ENCODE results near the gene MZT2A.
"Not testable (repeated sequence)": the region's sequence is repeated elsewhere in the genome, so short reads cannot be mapped to it uniquely, and the experiment has no call there.

Gene MZT2A

DNA sequence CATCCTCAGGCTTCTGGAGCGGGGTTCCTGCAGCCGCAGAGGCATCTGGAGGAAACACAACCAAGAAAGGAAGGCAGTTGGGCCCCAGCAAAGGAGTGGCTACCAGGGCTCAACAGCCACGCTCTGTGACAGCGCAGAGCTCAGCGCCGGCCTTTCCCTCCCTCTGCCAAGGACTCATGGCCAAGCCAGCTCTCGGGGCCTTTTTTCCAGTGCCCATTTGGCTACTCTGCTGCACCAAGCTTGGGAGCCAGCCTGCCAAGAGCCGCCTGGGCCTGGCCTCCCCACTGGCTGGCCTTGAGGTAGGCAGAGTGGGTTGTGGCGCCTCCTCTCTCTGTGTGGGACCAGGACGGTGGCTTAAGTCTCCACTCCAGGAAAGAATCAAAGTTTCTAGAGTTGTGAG is 28.3 kb upstream of the MZT2A start:
- TF ChIP-seq SUZ12 (IDR thresholded peaks at IDR 0.05; ENCODE audit: extremely low read depth, insufficient read depth, insufficient read length) (no peak), YY1 (IDR thresholded peaks at IDR 0.05; ENCODE audit: insufficient read depth, insufficient read length) (no peak), ZNF274 (IDR thresholded peaks at IDR 0.05; ENCODE audit: low read depth, low read length) (no peak)
- no peaks in the 10 kb centered on the region for H3K4me1 ChIP-seq (ENCODE audit: insufficient read depth, insufficient read length)
- H3K27me3 ChIP-seq (ENCODE audit: insufficient read depth, insufficient read length) = no peaks in the 10 kb centered on the region
- no peak overlapping the region for H3K4me3 ChIP-seq (ENCODE audit: insufficient read length, low read depth)
- H3K36me3 ChIP-seq (ENCODE audit: insufficient read depth, insufficient read length, low read length) = peaks cover 57% of the 10 kb centered on the region
- no peak for DNase-seq (ENCODE audit: low read depth, low spot score)
- no peaks in the 10 kb centered on the region for H3K9me3 ChIP-seq (ENCODE audit: insufficient read depth, low read length)
- H3K9ac ChIP-seq (ENCODE audit: insufficient read length, low read depth) = no peak overlapping the region

DNA sequence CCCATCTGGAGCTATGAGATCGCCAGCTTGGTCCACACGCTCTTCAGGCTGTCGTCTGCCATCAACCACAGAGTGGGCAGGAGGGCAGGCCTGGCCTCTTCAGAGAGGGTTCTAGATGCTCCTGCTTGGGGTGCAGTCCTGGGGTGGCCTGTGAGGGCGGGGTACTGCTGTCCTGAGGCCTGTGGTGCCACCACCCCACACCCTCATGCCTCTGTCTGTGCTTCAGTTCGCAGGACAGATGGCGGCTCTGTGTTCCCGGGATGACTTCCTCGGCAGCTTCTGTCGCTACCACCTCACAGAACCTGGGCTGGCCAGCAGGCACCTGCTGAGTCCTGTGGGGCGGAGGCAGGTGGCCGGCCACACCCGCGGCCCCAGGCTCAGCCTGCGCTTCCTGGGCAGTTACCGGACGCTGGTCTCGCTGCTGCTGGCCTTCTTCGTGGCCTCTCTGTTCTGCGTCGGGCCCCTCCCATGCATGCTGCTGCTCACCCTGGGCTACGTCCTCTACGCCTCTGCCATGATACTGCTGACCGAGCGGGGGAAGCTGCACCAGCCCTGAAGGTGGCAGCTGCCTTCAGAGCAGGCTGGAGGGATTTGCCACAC is 27.8 kb upstream of the MZT2A start:
- H3K27me3 ChIP-seq (ENCODE audit: insufficient read depth, insufficient read length); H3K9ac ChIP-seq (ENCODE audit: insufficient read length, low read depth); DNase-seq (ENCODE audit: low read depth, low spot score); H3K4me1 ChIP-seq (ENCODE audit: insufficient read depth, insufficient read length); H3K9me3 ChIP-seq (ENCODE audit: insufficient read depth, low read length); H3K4me3 ChIP-seq (ENCODE audit: insufficient read length, low read depth): not testable (repeated sequence)
- peaks cover 61% of the 10 kb centered on the region for H3K36me3 ChIP-seq (ENCODE audit: insufficient read depth, insufficient read length, low read length)

DNA sequence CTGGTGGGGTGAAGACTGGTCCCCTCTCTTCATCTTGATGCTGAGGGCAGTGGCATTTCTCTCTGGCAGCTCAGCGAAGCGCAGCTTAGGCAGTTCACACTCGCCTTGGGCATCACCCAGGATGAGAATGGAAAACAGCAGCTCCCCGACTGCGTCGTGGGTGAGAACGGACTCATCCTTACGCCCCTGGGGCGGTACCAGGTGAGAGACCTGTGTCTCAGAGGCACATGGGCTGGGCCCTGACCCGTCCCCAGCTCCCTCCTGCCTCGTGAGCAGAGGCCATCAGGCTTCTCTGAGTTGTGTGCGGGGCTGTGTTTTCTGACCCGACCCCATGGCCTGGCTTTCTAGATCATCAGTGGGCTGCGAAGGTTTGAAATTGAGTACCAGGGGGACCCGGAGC is 27.3 kb upstream of the MZT2A start:
- Histone ChIP-seq H3K9ac (ENCODE audit: insufficient read length, low read depth) (no peak overlapping the region), H3K27me3 (ENCODE audit: insufficient read depth, insufficient read length) (no peaks in the 10 kb centered on the region), H3K4me1 (ENCODE audit: insufficient read depth, insufficient read length) (no peaks in the 10 kb centered on the region), H3K4me3 (ENCODE audit: insufficient read length, low read depth) (no peak overlapping the region), H3K36me3 (ENCODE audit: insufficient read depth, insufficient read length, low read length) (peaks cover 66% of the 10 kb centered on the region), H3K9me3 (ENCODE audit: insufficient read depth, low read length) (no peaks in the 10 kb centered on the region)
- no peak for DNase-seq (ENCODE audit: low read depth, low spot score)
- TF ChIP-seq ZNF274 (IDR thresholded peaks at IDR 0.05; ENCODE audit: low read depth, low read length) (no peak), SUZ12 (IDR thresholded peaks at IDR 0.05; ENCODE audit: extremely low read depth, insufficient read depth, insufficient read length) (no peak), YY1 (IDR thresholded peaks at IDR 0.05; ENCODE audit: insufficient read depth, insufficient read length) (no peak)

DNA sequence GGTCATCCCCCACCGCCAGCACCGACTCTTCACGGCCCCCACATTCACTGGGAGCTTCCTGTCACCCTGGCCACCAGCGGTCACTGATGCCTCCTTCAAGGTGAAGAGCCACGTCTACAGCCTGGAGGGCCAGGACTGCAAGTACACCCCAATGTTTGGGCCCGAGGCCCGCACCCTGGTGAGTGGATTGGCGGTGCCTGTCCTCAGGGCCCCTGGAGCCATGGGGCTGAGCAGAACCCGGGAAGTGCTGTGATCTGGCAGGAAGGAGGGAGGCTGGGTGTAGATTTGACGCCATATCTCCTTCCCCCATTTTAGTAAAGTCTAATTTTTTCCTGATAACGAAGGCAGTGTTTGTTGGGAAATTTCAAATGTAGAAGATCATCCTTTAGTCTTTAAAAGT is 26.3 kb upstream of the MZT2A start:
- peaks cover 75% of the 10 kb centered on the region for H3K36me3 ChIP-seq (ENCODE audit: insufficient read depth, insufficient read length, low read length)
- not testable (repeated sequence) for H3K4me3 ChIP-seq (ENCODE audit: insufficient read length, low read depth); H3K4me1 ChIP-seq (ENCODE audit: insufficient read depth, insufficient read length); H3K27me3 ChIP-seq (ENCODE audit: insufficient read depth, insufficient read length); H3K9ac ChIP-seq (ENCODE audit: insufficient read length, low read depth); DNase-seq (ENCODE audit: low read depth, low spot score); H3K9me3 ChIP-seq (ENCODE audit: insufficient read depth, low read length)

DNA sequence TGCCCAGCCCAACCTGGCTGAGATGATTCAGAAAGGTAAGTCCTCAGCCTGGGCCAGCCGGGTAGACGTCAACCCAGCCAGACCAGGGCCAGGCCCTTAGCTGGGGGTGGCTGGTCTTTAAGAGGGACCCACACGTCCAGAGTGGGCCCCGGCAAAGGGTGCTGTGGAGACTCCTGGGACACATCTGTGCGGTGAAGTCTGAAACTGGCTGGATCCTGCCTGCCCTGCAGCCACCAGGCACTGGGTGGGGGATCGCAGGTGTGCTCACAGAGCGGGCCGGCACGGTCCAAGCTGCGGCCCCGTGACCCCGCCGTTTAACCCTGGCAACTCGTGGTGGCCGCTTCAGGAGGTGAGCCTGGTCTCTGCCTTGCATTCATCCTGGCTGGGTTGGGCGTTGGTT is 25.7 kb upstream of the MZT2A start:
- DNase-seq (ENCODE audit: low read depth, low spot score); H3K9me3 ChIP-seq (ENCODE audit: insufficient read depth, low read length); H3K4me3 ChIP-seq (ENCODE audit: insufficient read length, low read depth); H3K27me3 ChIP-seq (ENCODE audit: insufficient read depth, insufficient read length); H3K4me1 ChIP-seq (ENCODE audit: insufficient read depth, insufficient read length); H3K9ac ChIP-seq (ENCODE audit: insufficient read length, low read depth): not testable (repeated sequence)
- peaks cover 82% of the 10 kb centered on the region for H3K36me3 ChIP-seq (ENCODE audit: insufficient read depth, insufficient read length, low read length)

DNA sequence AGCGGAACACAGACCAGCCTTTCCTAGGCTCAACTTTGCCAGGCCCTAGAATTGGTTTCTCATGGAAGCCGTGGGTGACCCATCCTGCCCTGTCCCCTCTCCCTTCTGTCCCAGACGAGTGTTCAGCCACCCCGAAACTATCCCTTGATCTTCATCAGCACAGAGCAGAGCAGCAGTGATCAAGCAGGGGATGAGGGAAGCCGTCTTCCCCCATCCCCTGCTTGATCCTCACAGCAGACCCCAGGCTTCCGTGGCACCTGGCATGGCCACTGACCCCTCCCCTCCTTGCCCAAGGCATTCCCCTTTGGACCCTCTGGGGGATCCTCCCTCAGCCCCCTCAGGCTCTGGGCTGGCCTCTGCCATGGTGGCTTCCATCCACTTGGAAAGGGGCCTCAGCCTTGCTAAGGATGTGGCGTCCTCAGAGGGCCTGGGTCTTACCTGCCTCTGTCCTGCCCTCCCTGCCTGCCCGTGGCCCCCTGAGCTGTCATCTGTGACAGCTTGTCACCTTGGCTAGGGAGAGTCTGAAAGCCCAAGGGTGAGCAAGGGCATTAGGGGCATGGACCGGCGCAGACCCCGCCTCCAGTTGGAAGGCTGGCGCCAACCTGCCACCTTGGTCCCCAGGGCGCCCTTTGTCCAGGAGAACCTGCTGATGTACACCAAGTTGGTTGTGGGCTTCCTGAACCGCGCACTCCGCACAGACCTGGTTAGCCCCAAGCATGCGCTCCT is 25.1 kb upstream of the MZT2A start:
- no peaks in the 10 kb centered on the region for H3K4me1 ChIP-seq (ENCODE audit: insufficient read depth, insufficient read length)
- H3K9ac ChIP-seq (ENCODE audit: insufficient read length, low read depth) = no peak overlapping the region
- peaks cover 87% of the 10 kb centered on the region for H3K36me3 ChIP-seq (ENCODE audit: insufficient read depth, insufficient read length, low read length)
- no peak overlapping the region for H3K4me3 ChIP-seq (ENCODE audit: insufficient read length, low read depth)
- no peaks in the 10 kb centered on the region for H3K27me3 ChIP-seq (ENCODE audit: insufficient read depth, insufficient read length)
- TF ChIP-seq SUZ12 (IDR thresholded peaks at IDR 0.05; ENCODE audit: extremely low read depth, insufficient read depth, insufficient read length) (no peak), ZNF274 (IDR thresholded peaks at IDR 0.05; ENCODE audit: low read depth, low read length) (no peak)
- H3K9me3 ChIP-seq (ENCODE audit: insufficient read depth, low read length) = no peaks in the 10 kb centered on the region
- no peak for DNase-seq (ENCODE audit: low read depth, low spot score)

DNA sequence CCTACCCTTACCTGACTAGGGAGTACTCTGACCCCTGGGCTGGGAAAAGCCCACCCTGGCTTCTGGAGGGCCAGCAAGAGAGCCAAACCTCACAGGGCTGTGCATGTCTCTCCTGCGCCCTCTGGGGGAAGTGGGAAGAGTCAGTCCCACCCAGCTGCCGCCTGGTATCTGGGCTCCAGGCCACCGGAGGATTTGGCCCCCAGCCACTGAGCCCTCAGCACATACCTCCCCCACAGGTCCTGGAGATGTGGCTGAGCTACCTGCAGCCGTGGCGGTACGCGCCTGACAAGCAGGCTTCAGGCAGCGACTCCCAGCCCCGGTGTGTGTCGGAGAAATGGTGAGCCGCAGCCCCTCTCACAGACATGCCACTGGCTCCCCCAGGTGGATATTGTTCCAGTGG is 24.4 kb upstream of the MZT2A start:
- H3K4me3 ChIP-seq (ENCODE audit: insufficient read length, low read depth); H3K4me1 ChIP-seq (ENCODE audit: insufficient read depth, insufficient read length); H3K27me3 ChIP-seq (ENCODE audit: insufficient read depth, insufficient read length); H3K9me3 ChIP-seq (ENCODE audit: insufficient read depth, low read length); H3K9ac ChIP-seq (ENCODE audit: insufficient read length, low read depth); DNase-seq (ENCODE audit: low read depth, low spot score): not testable (repeated sequence)
- peaks cover 82% of the 10 kb centered on the region for H3K36me3 ChIP-seq (ENCODE audit: insufficient read depth, insufficient read length, low read length)

DNA sequence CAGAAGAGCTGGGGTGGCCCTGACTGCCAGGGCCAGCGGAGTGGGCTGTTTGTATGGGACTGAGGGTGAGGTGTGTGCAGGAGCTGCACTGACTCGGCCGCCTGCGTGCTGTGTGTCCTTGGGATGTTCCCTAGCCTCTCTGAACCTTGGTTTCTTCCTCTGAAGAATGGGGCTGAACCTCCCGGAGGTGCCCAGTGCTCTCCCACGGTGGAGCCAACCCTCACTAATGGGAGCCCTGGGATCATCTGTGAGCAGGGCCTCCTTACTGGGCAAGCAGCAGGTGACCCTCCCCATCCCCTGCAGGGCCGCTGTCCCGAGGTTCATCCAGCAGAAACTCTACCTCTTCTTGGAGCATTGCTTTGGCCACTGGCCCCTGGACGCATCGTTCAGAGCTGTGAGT is 23.8 kb upstream of the MZT2A start:
- TF ChIP-seq YY1 (IDR thresholded peaks at IDR 0.05; ENCODE audit: insufficient read depth, insufficient read length) (no peak), SUZ12 (IDR thresholded peaks at IDR 0.05; ENCODE audit: extremely low read depth, insufficient read depth, insufficient read length) (no peak), ZNF274 (IDR thresholded peaks at IDR 0.05; ENCODE audit: low read depth, low read length) (no peak)
- H3K9me3 ChIP-seq (ENCODE audit: insufficient read depth, low read length) = no peaks in the 10 kb centered on the region
- no peak overlapping the region for H3K4me3 ChIP-seq (ENCODE audit: insufficient read length, low read depth)
- DNase-seq (ENCODE audit: low read depth, low spot score) = no peak
- H3K4me1 ChIP-seq (ENCODE audit: insufficient read depth, insufficient read length) = no peaks in the 10 kb centered on the region
- H3K27me3 ChIP-seq (ENCODE audit: insufficient read depth, insufficient read length) = no peaks in the 10 kb centered on the region
- no peak overlapping the region for H3K9ac ChIP-seq (ENCODE audit: insufficient read length, low read depth)
- H3K36me3 ChIP-seq (ENCODE audit: insufficient read depth, insufficient read length, low read length) = peaks cover 83% of the 10 kb centered on the region

DNA sequence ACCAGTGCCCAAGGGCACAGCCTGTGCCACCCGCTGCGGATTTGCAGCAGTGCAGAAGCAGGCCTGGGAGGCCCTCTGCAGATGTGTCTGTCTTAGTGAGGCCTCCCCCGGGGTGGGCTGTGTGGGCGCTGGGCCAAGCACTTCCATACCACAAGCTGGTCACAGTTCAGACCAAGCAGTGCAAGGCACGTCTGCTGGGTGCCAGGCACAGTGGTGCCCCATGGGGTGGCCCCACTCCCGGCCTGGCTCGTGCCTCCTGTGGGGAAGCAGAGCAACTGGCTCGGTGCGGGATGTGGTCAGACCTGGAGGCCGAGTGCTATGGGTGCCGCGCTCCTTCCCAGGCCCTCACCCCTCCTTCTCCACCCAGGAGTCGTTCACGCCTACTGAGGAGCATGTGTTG is 23.0 kb upstream of the MZT2A start:
- not testable (repeated sequence) for H3K9ac ChIP-seq (ENCODE audit: insufficient read length, low read depth); H3K4me1 ChIP-seq (ENCODE audit: insufficient read depth, insufficient read length); DNase-seq (ENCODE audit: low read depth, low spot score); H3K9me3 ChIP-seq (ENCODE audit: insufficient read depth, low read length); H3K4me3 ChIP-seq (ENCODE audit: insufficient read length, low read depth); H3K27me3 ChIP-seq (ENCODE audit: insufficient read depth, insufficient read length)
- peaks cover 79% of the 10 kb centered on the region for H3K36me3 ChIP-seq (ENCODE audit: insufficient read depth, insufficient read length, low read length)

DNA sequence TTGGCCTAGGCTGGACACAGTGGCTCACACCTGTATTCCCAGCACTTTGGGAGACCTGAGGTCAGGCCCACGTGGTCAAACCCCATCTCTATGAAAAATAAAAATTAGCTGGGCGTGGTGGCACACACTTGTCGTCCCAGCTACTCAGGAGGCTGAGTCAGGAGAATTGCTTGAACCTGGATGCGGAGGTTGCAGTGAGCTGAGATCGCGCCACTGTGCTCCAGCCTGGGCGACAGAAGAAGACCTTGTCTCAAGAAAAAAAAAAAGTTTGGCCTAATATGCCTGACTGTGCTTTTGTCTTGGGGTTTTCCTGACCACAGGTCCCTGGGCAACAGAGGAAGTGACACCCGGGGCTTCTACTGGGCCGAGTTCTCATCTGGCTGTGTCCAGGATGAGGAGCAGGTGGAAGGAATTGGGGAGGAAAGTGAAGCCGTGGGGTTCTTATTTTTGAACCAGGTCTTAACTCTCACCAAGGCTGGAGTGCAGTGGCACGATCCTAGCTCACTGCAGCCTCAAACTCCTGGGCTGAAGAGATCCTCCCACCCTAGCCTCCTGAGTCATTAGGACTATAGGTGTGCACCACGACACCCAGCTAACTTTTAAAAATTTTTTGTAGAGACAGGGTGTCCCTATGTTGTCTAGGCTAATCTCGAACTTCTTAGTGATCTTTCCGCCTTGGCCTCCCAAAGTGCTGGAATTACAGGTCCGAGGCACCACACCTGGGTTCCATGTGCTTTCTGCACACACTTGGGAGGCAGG is 22.4 kb upstream of the MZT2A start:
- not testable (repeated sequence) for H3K4me1 ChIP-seq (ENCODE audit: insufficient read depth, insufficient read length); H3K9me3 ChIP-seq (ENCODE audit: insufficient read depth, low read length); DNase-seq (ENCODE audit: low read depth, low spot score); H3K4me3 ChIP-seq (ENCODE audit: insufficient read length, low read depth); H3K27me3 ChIP-seq (ENCODE audit: insufficient read depth, insufficient read length); H3K9ac ChIP-seq (ENCODE audit: insufficient read length, low read depth)
- peaks cover 79% of the 10 kb centered on the region for H3K36me3 ChIP-seq (ENCODE audit: insufficient read depth, insufficient read length, low read length)
